Measurements from ENCODE around the gene KLHL6.

GRCh38 chr3:183597959-183598358 is 42.5 kb upstream of the KLHL6 start:
- no peak for TF ChIP-seq CTCF (IDR thresholded peaks at IDR 0.05)
- no peak for TF ChIP-seq EP300 (IDR thresholded peaks at IDR 0.05; ENCODE audit: low read depth)
- no peak for TF ChIP-seq POLR2A (IDR thresholded peaks at IDR 0.05)
